ENCODE results near the gene PDCD2L. TPM values are rescaled to one million over a fixed set of nuclear protein-coding genes. Genes with fewer than 3 reads are reported as not detected.

PDCD2L gene
- total RNA-seq, 1 donor from 2014 or later, result 13.3 TPM

DNA sequence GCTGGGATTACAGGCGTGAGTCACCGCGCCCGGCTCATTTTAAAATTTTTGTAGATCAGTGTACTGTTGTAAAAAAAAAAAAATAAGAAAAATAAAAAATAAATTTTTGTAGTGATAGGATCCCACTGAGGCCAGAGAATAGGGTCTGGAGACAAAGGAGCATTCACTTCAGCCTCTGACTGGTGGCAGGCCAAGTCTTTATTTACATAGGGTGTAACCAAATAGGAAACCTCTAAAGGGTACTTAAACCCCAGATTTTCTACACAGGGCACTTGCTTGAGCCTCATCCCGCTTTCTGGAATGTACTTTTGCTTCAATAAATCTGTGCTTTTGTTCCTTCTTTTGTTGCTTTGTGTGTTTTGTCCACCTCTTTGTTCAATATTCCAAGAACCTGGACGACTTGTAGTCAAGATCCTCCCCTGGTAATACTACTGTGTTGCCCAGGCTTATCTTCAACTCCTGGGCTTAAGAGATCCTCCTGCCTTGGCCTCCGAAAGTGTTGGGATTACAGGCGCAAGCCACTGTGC is 2.1 kb upstream of the PDCD2L start:
- H3K4me1 Mint-ChIP-seq (ENCODE audit: unreplicated experiment), result no peaks in the 10 kb centered on the region
- H3K36me3 Mint-ChIP-seq, result peaks cover 8% of the 10 kb centered on the region
- H3K4me3 Mint-ChIP-seq, result peak overlapping the region; percentile 11
- H3K27ac Mint-ChIP-seq, result peak overlapping the region; percentile 39
- H3K9me3 Mint-ChIP-seq, result no peaks in the 10 kb centered on the region
- DNase-seq (ENCODE audit: extremely low spot score, unreplicated experiment), result no peak
- TF ChIP-seq, protein P1, sequence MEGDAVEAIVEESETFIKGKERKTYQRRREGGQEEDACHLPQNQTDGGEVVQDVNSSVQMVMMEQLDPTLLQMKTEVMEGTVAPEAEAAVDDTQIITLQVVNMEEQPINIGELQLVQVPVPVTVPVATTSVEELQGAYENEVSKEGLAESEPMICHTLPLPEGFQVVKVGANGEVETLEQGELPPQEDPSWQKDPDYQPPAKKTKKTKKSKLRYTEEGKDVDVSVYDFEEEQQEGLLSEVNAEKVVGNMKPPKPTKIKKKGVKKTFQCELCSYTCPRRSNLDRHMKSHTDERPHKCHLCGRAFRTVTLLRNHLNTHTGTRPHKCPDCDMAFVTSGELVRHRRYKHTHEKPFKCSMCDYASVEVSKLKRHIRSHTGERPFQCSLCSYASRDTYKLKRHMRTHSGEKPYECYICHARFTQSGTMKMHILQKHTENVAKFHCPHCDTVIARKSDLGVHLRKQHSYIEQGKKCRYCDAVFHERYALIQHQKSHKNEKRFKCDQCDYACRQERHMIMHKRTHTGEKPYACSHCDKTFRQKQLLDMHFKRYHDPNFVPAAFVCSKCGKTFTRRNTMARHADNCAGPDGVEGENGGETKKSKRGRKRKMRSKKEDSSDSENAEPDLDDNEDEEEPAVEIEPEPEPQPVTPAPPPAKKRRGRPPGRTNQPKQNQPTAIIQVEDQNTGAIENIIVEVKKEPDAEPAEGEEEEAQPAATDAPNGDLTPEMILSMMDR (conservative IDR thresholded peaks at IDR 0.05), result no peak
- H3K27me3 Mint-ChIP-seq, result no peaks in the 10 kb centered on the region

DNA sequence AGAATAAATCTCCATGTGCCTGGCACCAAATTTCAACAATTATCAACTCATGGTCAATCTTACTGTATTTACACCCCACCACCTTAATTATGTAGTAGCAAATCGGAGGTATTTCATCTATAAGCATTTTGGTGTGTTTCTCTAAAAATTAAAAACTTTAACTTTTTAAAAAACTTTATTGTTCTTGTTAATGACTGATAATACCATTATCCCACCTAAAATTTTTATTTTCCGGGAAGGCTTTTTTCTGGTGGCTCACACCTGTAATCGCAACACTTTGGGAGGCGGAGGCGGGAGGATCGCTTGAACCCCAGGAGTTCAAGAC is 453 bp upstream of the PDCD2L start:
- Mint-ChIP-seq H3K27me3 (no peaks in the 10 kb centered on the region), H3K9me3 (no peaks in the 10 kb centered on the region), H3K4me1 (ENCODE audit: unreplicated experiment) (no peaks in the 10 kb centered on the region), H3K4me3 (peak overlapping the region; percentile 92), H3K36me3 (peaks cover 10% of the 10 kb centered on the region), H3K27ac (peak overlapping the region; percentile 81)
- no peak for DNase-seq (ENCODE audit: extremely low spot score, unreplicated experiment)
- TF ChIP-seq, protein P1 (conservative IDR thresholded peaks at IDR 0.05), result peak; percentile 47

DNA sequence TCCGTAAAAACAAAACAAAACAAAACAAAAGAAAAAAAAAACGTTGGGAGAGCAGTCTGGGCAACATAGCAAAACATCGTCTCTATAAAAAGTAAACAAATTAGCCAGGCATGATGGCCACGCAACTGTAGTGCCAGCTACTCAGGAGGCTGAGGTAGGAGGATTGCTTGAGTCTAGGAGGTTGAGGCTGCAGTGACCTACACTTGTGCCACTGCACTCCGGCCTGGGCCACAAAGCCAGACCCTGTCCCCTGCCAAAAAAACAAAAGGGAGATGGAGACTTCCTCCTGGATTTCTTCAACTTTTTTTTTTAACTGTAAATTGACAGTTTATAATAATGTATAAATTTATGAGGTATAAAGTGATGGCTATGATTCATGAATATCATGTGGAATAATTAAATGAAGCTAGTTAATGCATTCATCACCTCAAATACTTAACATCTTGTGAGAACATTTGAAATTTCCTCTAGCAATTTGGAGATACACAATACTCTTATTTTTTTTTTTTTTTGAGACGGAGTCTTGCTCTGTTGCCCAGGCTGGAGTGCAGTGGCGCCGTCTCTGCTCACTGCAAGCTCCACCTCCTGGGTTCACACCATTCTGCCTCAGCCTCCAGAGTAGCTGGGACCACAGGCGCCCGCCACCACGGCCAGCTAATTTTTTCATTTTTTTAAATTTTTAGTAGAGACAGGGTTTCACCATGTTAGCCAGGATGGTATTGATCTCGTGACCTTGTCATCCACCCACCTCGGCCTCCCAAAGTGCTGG is 1.9 kb downstream of the PDCD2L start:
- no peaks in the 10 kb centered on the region for H3K27me3 Mint-ChIP-seq
- TF ChIP-seq, protein P1 (conservative IDR thresholded peaks at IDR 0.05), result no peak
- no peak overlapping the region for H3K27ac Mint-ChIP-seq
- H3K36me3 Mint-ChIP-seq, result peaks cover 12% of the 10 kb centered on the region
- no peaks in the 10 kb centered on the region for H3K4me1 Mint-ChIP-seq (ENCODE audit: unreplicated experiment)
- H3K4me3 Mint-ChIP-seq, result peak overlapping the region; percentile 31
- no peak for DNase-seq (ENCODE audit: extremely low spot score, unreplicated experiment)
- H3K9me3 Mint-ChIP-seq, result no peaks in the 10 kb centered on the region

DNA sequence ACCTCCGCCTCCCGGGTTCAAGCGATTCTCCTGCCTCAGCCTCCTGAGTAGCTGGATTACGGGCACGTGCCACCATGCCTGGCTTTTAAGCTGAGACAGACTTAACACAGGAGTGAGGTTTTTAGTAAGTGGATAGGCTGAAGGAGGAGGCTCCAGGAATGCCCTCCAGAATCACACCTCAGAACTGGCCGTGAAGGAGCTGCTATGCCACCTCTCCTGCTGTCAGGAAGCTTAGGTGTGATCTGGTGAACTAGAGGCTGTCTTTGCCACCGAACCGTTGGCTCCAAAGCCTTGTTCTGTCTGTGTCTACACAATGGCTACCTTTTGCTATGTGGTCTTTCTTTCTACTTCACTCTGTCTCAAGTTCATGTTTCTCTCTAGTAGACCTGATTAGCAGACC is 4.2 kb downstream of the PDCD2L start:
- no peak overlapping the region for H3K4me3 Mint-ChIP-seq
- no peaks in the 10 kb centered on the region for H3K27me3 Mint-ChIP-seq
- H3K9me3 Mint-ChIP-seq, result no peaks in the 10 kb centered on the region
- peaks cover 9% of the 10 kb centered on the region for H3K36me3 Mint-ChIP-seq
- TF ChIP-seq, protein P1 (conservative IDR thresholded peaks at IDR 0.05), result no peak
- no peaks in the 10 kb centered on the region for H3K4me1 Mint-ChIP-seq (ENCODE audit: unreplicated experiment)
- no peak overlapping the region for H3K27ac Mint-ChIP-seq
- no peak for DNase-seq (ENCODE audit: extremely low spot score, unreplicated experiment)

DNA sequence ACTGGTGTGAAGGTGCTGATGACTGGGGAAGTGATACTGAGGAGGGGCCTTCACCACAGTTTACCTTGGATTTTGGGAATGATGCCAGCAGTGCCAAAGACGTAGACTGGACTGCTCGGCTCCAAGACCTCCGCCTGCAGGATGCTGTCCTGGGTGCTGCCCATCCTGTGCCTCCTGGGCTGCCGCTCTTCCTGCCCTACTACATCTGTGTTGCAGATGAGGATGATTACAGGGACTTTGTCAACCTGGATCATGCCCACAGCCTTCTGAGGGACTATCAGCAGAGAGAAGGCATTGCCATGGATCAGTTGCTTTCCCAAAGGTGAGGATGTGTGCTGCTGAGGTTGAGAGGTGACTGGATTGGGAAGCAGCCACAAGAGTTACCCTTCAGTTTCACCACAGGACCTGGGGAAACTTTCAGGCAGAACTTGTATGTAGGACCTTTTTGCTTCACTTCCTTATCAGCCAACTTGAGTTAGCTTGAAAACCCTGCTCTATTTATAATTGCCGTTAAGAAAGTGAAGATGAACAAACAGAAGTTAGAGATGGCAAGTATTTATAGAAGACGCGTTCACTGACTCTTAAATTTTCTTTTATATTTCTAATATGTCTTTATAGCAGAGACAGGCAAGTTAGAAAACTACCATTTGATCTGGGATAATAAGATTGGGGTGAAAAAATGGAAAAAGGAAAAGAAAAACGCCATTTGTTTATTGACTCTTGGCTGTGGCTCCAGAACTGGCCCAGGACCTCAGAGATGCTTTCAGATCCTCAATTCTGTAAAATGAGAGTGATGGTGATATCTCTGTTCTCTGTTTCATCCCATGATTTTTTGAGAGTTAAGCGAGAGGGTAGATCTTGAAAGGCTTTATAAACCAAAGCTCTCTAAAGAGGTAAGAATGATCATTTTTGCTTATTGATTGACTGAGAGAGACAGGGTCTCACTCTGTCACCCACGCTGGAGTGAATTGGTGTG is 5.3 kb downstream of the PDCD2L start:
- no peak overlapping the region for H3K27ac Mint-ChIP-seq
- DNase-seq (ENCODE audit: extremely low spot score, unreplicated experiment), result no peak
- TF ChIP-seq, protein P1 (conservative IDR thresholded peaks at IDR 0.05), result no peak

More for the DNA sequence above, 5.3 kb downstream of the PDCD2L start:
- Mint-ChIP-seq H3K4me1 (ENCODE audit: unreplicated experiment) (no peaks in the 10 kb centered on the region), H3K4me3 (no peak overlapping the region), H3K27me3 (no peaks in the 10 kb centered on the region), H3K36me3 (peaks cover 11% of the 10 kb centered on the region), H3K9me3 (no peaks in the 10 kb centered on the region)

All from type B pancreatic cell (in vitro differentiated cells).